ENCODE measurements around the gene MACROD1. TPM values are rescaled to one million over a fixed set of nuclear protein-coding genes. Genes with fewer than 3 reads are reported as not detected.

The MACROD1 gene
- total and polyA plus RNA-seq, 2 of the 13 experiments (the other 11 are each of a cell fraction or from before 2014, with no cell fraction given), result 23.1 to 34.5 TPM

- no peak for TF ChIP-seq CREB3 (CRISPR knock-in tag; IDR thresholded peaks at IDR 0.05)
- no peak for TF ChIP-seq MXD4 (CRISPR knock-in tag; IDR thresholded peaks at IDR 0.05)
- no peak for TF ChIP-seq ZBTB14 (CRISPR knock-in tag; IDR thresholded peaks at IDR 0.05)
- no peak for TF ChIP-seq ZNF260 (CRISPR knock-in tag; IDR thresholded peaks at IDR 0.05; ENCODE audit: borderline replicate concordance, low read depth)
- TF ChIP-seq ZBTB40 (IDR thresholded peaks at IDR 0.05), result no peak
- no peak for TF ChIP-seq ZBTB40 (CRISPR knock-in tag; IDR thresholded peaks at IDR 0.05)
Observed at GRCh38 chr11:64014356-64014755, 151.6 kb downstream of the MACROD1 start (continued).

Measured in HepG2 (cell line).